ENCODE measurements around the gene VPS37C. TPM values are rescaled to one million over a fixed set of nuclear protein-coding genes. Genes with fewer than 3 reads are reported as not detected.
A peak's percentile ranks its signal among the peaks of the same experiment; 100 is the strongest.

Gene VPS37C
- total and polyA plus RNA-seq, 10 of the 15 experiments (the other 5 are each of a cell fraction or from before 2014, with no cell fraction given), result 0.39 to 16.5 (median 7.8) TPM

DNA sequence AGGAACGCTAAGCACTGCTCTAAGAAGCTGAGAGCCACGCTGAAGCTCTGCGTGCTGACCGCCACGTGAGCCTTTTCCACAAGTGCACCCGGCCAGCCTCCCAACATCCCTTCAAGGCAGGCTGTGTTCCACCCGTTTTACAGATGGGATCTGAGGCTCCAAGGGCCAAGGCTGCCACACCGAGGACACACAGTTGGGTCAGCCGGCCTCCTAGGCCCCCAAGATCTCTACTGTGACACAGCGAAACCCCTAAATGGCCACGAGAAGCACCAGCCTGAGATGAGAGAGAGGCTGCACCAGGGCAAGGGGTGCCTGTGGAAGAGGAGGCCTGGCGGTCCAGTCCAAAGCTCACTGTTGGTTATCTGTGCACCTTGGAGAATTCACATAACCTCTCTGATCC, 70.7 kb downstream of the VPS37C start:
- Histone ChIP-seq H2AFZ (ENCODE audit: control insufficient read depth, low read depth, low read length) (no peak overlapping the region), H3K27me3 (replicated peaks in 1 of 2; ENCODE audit: control insufficient read depth in 2 of 2, insufficient read depth in 2 of 2, low read length in 1 of 2) (no peaks in the 10 kb centered on the region), H3K9me3 (replicated peaks; ENCODE audit: control insufficient read depth, insufficient read depth, low read length) (peaks cover 1% of the 10 kb centered on the region; the same call in 2 of the 3 replicates), H3K36me3 (ENCODE audit: control insufficient read depth in 2 of 2, insufficient read depth in 2 of 2, low read length in 1 of 2) (no peaks in the 10 kb centered on the region; a peak in 1 of 4 replicates), H3K27ac (ENCODE audit: control insufficient read depth, insufficient read depth) (no peak overlapping the region), H3K4me1 (ENCODE audit: control insufficient read depth, insufficient read depth, low read length) (peaks cover 34% of the 10 kb centered on the region), H4K20me1 (ENCODE audit: control insufficient read depth, insufficient read depth) (no peaks in the 10 kb centered on the region), H3K4me2 (ENCODE audit: control insufficient read depth, insufficient read depth) (peak overlapping the region; percentile 75), H3K4me3 (no peak overlapping the region), H3K79me2 (ENCODE audit: control insufficient read depth, insufficient read depth, low read length) (peaks cover 13% of the 10 kb centered on the region), H3K9ac (ENCODE audit: control insufficient read depth, insufficient read depth, low read length) (no peak overlapping the region)
- BruUV-seq (replicated peaks), result no TSS peak
- 72% methylated on average over 12 of the region's 12 CpGs for WGBS (ENCODE audit: insufficient coverage, insufficient replicate concordance, low lambda C conversion rate, missing lambda C conversion rate)
- FAIRE-seq, result no peak
- ChIA-PET POLR2A (interaction anchor here (0.5 to 1.6 kb wide), 7 partner anchors 10 to 51 kb away, joined by 3 to 4 read pairs (median 4); no protein-coding TSS in a partner anchor), RAD21 (ENCODE audit: unreplicated experiment) (interaction anchor here (2.5 to 2.6 kb wide), 2 partner anchors 20 to 29 kb away, joined by 12 to 13 read pairs; no protein-coding TSS in a partner anchor), CTCF (interaction anchor here (2.6 kb wide), 1 partner anchor 19 kb away, joined by 15 read pairs; no protein-coding TSS in a partner anchor), SMC1A (ENCODE audit: uncharacterized antibody, unreplicated experiment) (interaction anchor here (0.8 to 5.1 kb wide), 3 partner anchors 17 to 48 kb away, joined by 3 to 25 read pairs (median 3); no protein-coding TSS in a partner anchor)
- in situ Hi-C loops (cut with MboI), result no loop called here
- TF ChIP-seq NFIC (IDR thresholded peaks at IDR 0.05; ENCODE audit: low read depth, low read length), result no peak
- intact Hi-C loops (cut with micrococcal nuclease; ENCODE audit: unreplicated experiment), result no loop called here
- no peak for ATAC-seq
- DNase-seq (ENCODE audit: low read depth, low spot score), result no peak

DNA sequence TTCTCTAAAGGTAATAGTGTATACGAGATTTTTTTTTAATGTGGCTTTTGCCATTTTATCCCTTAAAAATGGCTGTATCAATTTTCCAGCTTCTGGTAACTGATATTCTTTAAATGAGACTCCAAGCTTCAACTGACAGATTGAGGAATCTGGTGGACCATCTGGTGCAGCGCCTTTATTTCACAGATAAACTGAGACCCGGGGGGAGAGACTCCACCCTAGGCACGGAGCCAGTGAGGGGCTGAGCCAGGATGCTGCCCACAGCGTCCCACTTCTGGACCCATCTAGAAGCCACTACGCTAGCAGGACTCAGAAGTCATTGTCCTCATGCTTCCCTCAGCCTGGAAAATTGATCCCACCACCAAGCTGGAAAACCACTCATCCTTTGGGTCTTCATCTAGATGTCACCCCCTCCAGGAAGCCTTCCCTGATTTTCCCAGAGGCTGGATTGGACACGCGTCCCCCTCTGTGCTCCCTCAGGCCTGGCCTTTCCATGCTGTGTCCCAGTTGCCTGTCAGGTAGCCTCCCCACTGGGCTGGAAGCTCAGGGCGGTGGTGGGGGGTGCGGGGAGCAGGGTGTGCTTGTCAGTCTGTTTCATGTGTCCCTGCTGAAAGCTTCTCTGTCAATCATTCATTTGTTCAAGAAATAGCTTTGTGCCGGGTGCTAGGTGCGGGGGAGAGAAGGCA, 71.3 kb downstream of the VPS37C start:
- ChIA-PET RAD21 (ENCODE audit: unreplicated experiment) (interaction anchor here (2.5 to 2.6 kb wide), 2 partner anchors 19 to 29 kb away, joined by 12 to 13 read pairs; no protein-coding TSS in a partner anchor), CTCF (interaction anchor here (0.6 to 2.6 kb wide), 2 partner anchors 18 to 30 kb away, joined by 3 to 15 read pairs; no protein-coding TSS in a partner anchor), POLR2A (interaction anchor here (0.5 to 1.6 kb wide), 6 partner anchors 9 to 105 kb away, joined by 3 to 4 read pairs (median 3); no protein-coding TSS in a partner anchor), SMC1A (ENCODE audit: uncharacterized antibody, unreplicated experiment) (interaction anchor here (0.5 to 5.1 kb wide), 5 partner anchors 17 to 95 kb away, joined by 3 to 25 read pairs (median 4); no protein-coding TSS in a partner anchor)
- H3K4me2 ChIP-seq (ENCODE audit: control insufficient read depth, insufficient read depth), result 0 out of 2 replicates have a peak overlapping the region, but pooled peaks have one; percentile 7
- no TSS peak for BruUV-seq (replicated peaks)
- no peak overlapping the region for H3K9ac ChIP-seq (ENCODE audit: control insufficient read depth, insufficient read depth, low read length)
- no peaks in the 10 kb centered on the region for H4K20me1 ChIP-seq (ENCODE audit: control insufficient read depth, insufficient read depth)
- ATAC-seq, result no peak
- peaks cover 1% of the 10 kb centered on the region; the same call in 2 of the 3 replicates for H3K9me3 ChIP-seq (replicated peaks; ENCODE audit: control insufficient read depth, insufficient read depth, low read length)
- no peak overlapping the region for H3K4me3 ChIP-seq
- no peak overlapping the region for H3K27ac ChIP-seq (ENCODE audit: control insufficient read depth, insufficient read depth)
- peaks cover 13% of the 10 kb centered on the region for H3K79me2 ChIP-seq (ENCODE audit: control insufficient read depth, insufficient read depth, low read length)
- no peak for TF ChIP-seq TBL1XR1 (IDR thresholded peaks at IDR 0.05; ENCODE audit: low read depth, low read length)
- TF ChIP-seq ZZZ3 (IDR thresholded peaks at IDR 0.05; ENCODE audit: control insufficient read depth, insufficient read length, low read depth), result no peak
- no peak for TF ChIP-seq NFYB (IDR thresholded peaks at IDR 0.05; ENCODE audit: insufficient read depth, low read depth, low read length)
- TF ChIP-seq, protein P1, sequence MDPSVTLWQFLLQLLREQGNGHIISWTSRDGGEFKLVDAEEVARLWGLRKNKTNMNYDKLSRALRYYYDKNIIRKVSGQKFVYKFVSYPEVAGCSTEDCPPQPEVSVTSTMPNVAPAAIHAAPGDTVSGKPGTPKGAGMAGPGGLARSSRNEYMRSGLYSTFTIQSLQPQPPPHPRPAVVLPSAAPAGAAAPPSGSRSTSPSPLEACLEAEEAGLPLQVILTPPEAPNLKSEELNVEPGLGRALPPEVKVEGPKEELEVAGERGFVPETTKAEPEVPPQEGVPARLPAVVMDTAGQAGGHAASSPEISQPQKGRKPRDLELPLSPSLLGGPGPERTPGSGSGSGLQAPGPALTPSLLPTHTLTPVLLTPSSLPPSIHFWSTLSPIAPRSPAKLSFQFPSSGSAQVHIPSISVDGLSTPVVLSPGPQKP (IDR thresholded peaks at IDR 0.05; ENCODE audit: low read depth, low read length), result no peak
- no peak for TF ChIP-seq MTA3 (IDR thresholded peaks at IDR 0.05; ENCODE audit: borderline replicate concordance, low read length)
- no peaks in the 10 kb centered on the region for H3K27me3 ChIP-seq (replicated peaks in 1 of 2; ENCODE audit: control insufficient read depth in 2 of 2, insufficient read depth in 2 of 2, low read length in 1 of 2)
- no peak for FAIRE-seq
- no peak overlapping the region for H2AFZ ChIP-seq (ENCODE audit: control insufficient read depth, low read depth, low read length)
- intact Hi-C loops (cut with micrococcal nuclease; ENCODE audit: unreplicated experiment) (no loop called here), in situ Hi-C loops (cut with MboI) (no loop called here)
- DNase-seq (ENCODE audit: low read depth, low spot score), result no peak
- H3K4me1 ChIP-seq (ENCODE audit: control insufficient read depth, insufficient read depth, low read length), result peaks cover 30% of the 10 kb centered on the region
- 71% methylated on average over 12 of the region's 12 CpGs for whole genome bisulfite sequencing (ENCODE audit: insufficient coverage, insufficient replicate concordance, low lambda C conversion rate, missing lambda C conversion rate)
- no peaks in the 10 kb centered on the region; a peak in 1 of 4 replicates for H3K36me3 ChIP-seq (ENCODE audit: control insufficient read depth in 2 of 2, insufficient read depth in 2 of 2, low read length in 1 of 2)

Data from GM12878 (cell line).